ENCODE data around the gene CMIP. TPM values are rescaled to one million over a fixed set of nuclear protein-coding genes. Genes with fewer than 3 reads are reported as not detected.

Gene CMIP
- total and polyA plus RNA-seq, 10 of the 15 experiments (the other 5 are each of a cell fraction or from before 2014, with no cell fraction given) = 1.2 to 43.2 (median 4.4) TPM

DNA sequence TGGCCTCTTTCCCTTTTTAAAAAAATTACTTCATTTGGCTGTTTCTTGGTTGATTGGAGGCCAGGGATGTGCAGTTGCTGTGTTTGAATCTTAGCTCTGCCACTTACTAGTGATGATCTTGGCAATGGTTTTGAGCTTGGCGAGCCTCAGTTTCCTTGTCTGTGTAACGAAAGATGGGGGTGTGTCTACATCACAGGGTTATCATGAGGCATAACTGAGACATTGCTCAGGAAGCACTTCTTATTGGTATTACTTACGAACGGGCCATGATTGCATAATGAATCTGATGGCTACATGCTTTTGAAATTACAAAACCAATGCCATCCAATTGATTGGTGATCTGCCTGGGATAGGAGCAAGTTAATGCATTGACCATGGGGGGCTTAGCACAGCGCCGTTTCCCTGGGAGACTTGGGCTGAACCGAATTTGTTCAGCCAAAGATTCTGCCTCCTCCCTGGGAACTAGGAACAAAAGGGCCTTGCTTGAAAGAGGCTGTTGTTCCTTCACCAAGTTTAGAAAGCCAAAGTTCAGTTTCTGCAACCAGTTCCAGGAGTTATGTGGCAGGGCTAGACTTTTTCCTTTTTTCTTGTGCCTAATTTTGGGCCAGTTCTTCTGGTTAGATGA lies 21.9 kb downstream of the CMIP start (continued):
- TF ChIP-seq EGR1 (IDR thresholded peaks at IDR 0.05; ENCODE audit: borderline replicate concordance in 1 of 2, low read depth in 2 of 2, low read length in 2 of 2) = no peak
- TF ChIP-seq MYB (IDR thresholded peaks at IDR 0.05; ENCODE audit: borderline replicate concordance, low read depth, low read length) = no peak
- TF ChIP-seq CEBPB (IDR thresholded peaks at IDR 0.05; ENCODE audit: borderline replicate concordance in 1 of 2, low read depth in 2 of 2, low read length in 2 of 2) = no peak
- TF ChIP-seq ESRRA (IDR thresholded peaks at IDR 0.05; ENCODE audit: low read length) = no peak
- TF ChIP-seq RUNX3 (IDR thresholded peaks at IDR 0.05; ENCODE audit: low read length) = no peak
- no peak for TF ChIP-seq SMAD5 (IDR thresholded peaks at IDR 0.05; ENCODE audit: low read depth)
- no peak for TF ChIP-seq YY1 (IDR thresholded peaks at IDR 0.05; ENCODE audit: low read depth, low read length)
- no peak for TF ChIP-seq SMAD1 (IDR thresholded peaks at IDR 0.05; ENCODE audit: low read depth, partially characterized antibody)
- no peak for TF ChIP-seq JUNB (IDR thresholded peaks at IDR 0.05)
- no peak for TF ChIP-seq NFYB (IDR thresholded peaks at IDR 0.05; ENCODE audit: insufficient read depth, low read depth, low read length)
- no peak for TF ChIP-seq NR2C2 (IDR thresholded peaks at IDR 0.05; ENCODE audit: borderline replicate concordance, control insufficient read depth, insufficient read length, low read depth)
- TF ChIP-seq CREM (IDR thresholded peaks at IDR 0.05; ENCODE audit: low read depth) = no peak

DNA sequence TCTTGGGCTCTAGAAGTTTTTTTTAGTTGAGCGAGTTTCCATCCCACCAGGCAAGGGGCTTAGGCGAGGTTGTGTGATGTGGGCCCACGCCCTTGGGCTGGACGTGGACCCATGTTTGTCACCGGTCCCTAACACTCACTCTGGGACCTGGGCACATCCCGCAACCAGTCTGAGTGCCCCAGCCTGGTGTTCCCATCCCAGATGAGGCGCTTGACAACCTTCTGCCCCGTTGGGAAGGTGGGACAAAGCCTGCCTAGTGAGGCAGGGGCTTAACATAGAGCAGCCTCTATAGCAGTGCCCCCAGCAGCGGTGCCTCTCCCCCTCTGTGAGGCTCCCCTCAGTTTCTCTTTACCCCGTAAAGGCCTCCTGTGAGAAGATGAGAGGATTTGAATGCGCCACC lies 22.5 kb downstream of the CMIP start:
- H3K36me3 ChIP-seq (ENCODE audit: control insufficient read depth in 2 of 2, insufficient read depth in 2 of 2, low read length in 1 of 2) = peaks cover 5 to 8% of the 10 kb centered on the region in 2 experiments
- ChIA-PET CTCF (no interaction called here), SMC1A (ENCODE audit: uncharacterized antibody, unreplicated experiment) (no interaction called here), RAD21 (ENCODE audit: unreplicated experiment) (no interaction called here), POLR2A (no interaction called here)
- intact Hi-C loops (cut with micrococcal nuclease; ENCODE audit: unreplicated experiment) (no loop called here), in situ Hi-C loops (cut with MboI) (no loop called here)
- ATAC-seq (no peak), DNase-seq (ENCODE audit: low read depth, low spot score) (no peak), FAIRE-seq (no peak)
- BruUV-seq (replicated peaks) = no TSS peak
- 95% methylated on average over 11 of the region's 11 CpGs for WGBS (ENCODE audit: insufficient coverage, insufficient replicate concordance, low lambda C conversion rate, missing lambda C conversion rate)
- H3K4me3 ChIP-seq = no peak overlapping the region
- H3K9ac ChIP-seq (ENCODE audit: control insufficient read depth, insufficient read depth, low read length) = no peak overlapping the region
- peaks cover 29% of the 10 kb centered on the region for H3K4me1 ChIP-seq (ENCODE audit: control insufficient read depth, insufficient read depth, low read length)
- no peaks in the 10 kb centered on the region for H4K20me1 ChIP-seq (ENCODE audit: control insufficient read depth, insufficient read depth)
- no peak overlapping the region for H2AFZ ChIP-seq (ENCODE audit: control insufficient read depth, low read depth, low read length)
- no peak overlapping the region for H3K27ac ChIP-seq (ENCODE audit: control insufficient read depth, insufficient read depth)
- no peak overlapping the region for H3K4me2 ChIP-seq (ENCODE audit: control insufficient read depth, insufficient read depth)
- TF ChIP-seq, protein P1, sequence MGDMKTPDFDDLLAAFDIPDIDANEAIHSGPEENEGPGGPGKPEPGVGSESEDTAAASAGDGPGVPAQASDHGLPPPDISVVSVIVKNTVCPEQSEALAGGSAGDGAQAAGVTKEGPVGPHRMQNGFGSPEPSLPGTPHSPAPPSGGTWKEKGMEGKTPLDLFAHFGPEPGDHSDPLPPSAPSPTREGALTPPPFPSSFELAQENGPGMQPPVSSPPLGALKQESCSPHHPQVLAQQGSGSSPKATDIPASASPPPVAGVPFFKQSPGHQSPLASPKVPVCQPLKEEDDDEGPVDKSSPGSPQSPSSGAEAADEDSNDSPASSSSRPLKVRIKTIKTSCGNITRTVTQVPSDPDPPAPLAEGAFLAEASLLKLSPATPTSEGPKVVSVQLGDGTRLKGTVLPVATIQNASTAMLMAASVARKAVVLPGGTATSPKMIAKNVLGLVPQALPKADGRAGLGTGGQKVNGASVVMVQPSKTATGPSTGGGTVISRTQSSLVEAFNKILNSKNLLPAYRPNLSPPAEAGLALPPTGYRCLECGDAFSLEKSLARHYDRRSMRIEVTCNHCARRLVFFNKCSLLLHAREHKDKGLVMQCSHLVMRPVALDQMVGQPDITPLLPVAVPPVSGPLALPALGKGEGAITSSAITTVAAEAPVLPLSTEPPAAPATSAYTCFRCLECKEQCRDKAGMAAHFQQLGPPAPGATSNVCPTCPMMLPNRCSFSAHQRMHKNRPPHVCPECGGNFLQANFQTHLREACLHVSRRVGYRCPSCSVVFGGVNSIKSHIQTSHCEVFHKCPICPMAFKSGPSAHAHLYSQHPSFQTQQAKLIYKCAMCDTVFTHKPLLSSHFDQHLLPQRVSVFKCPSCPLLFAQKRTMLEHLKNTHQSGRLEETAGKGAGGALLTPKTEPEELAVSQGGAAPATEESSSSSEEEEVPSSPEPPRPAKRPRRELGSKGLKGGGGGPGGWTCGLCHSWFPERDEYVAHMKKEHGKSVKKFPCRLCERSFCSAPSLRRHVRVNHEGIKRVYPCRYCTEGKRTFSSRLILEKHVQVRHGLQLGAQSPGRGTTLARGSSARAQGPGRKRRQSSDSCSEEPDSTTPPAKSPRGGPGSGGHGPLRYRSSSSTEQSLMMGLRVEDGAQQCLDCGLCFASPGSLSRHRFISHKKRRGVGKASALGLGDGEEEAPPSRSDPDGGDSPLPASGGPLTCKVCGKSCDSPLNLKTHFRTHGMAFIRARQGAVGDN (IDR thresholded peaks at IDR 0.05) = no peak
- TF ChIP-seq ZNF274 (IDR thresholded peaks at IDR 0.05; ENCODE audit: insufficient read depth, insufficient read length) = no peak
- H3K27me3 ChIP-seq (replicated peaks in 1 of 2; ENCODE audit: control insufficient read depth in 2 of 2, insufficient read depth in 2 of 2, low read length in 1 of 2) = no peaks in the 10 kb centered on the region
- peaks cover 46% of the 10 kb centered on the region for H3K79me2 ChIP-seq (ENCODE audit: control insufficient read depth, insufficient read depth, low read length)
- H3K9me3 ChIP-seq (replicated peaks; ENCODE audit: control insufficient read depth, insufficient read depth, low read length) = no peaks in the 10 kb centered on the region

Data from GM12878 (cell line).